HCT116 (cell line): ENCODE data around the gene RFC4. TPM values are rescaled to one million over a fixed set of nuclear protein-coding genes. Genes with fewer than 3 reads are reported as not detected.
"Not testable (repeated sequence)": the region's sequence is repeated elsewhere in the genome, so short reads cannot be mapped to it uniquely, and the experiment has no call there.

ENCODE experiments used
- ATAC-seq: fragments of 200-7000 bp; cut with Tn5 transposase; 2 replicates; pipeline ENCODE4 v1.9.1; 2020; ENCODE audit warnings: mild to moderate bottlenecking, moderate library complexity
- BruUV-seq: library from RNA; stranded (reverse); fragments of 400-500 nt; replicated peaks from 2 replicates; lab custom pipeline; 2021; lab: Mats Ljungman, UMichigan
- CTCF ChIA-PET: fragments of 300-600 bp; sonication (Branson Sonifier 250); formaldehyde crosslinking; loops from one replicate; lab custom pipeline; 2021; ENCODE audit warnings: antibody characterized with exemption; lab: Charles Lee
- POLR2A ChIA-PET: fragments of 300-600, 350-600 bp; sonication (Branson Sonifier 250); formaldehyde crosslinking; loops from one replicate; lab custom pipeline; 2021; ENCODE audit warnings: antibody characterized with exemption; lab: Charles Lee
- RAD21 ChIA-PET, 2 experiments: fragments of 300-600 bp; sonication (Branson Sonifier 250); formaldehyde crosslinking; loops; one replicate each; lab custom pipeline; 2023; ENCODE audit warnings: low total read pairs in 2 of 2; ENCODE audit not compliant: uncharacterized antibody in 2 of 2, unreplicated experiment in 2 of 2, low non-redundant PET in 1 of 2; lab: Charles Lee
- DNase-seq: peaks from one replicate; pipeline ENCODE4 v3.0.0-alpha.2; 2010; ENCODE audit warnings: low read depth, low spot score
- H2AFZ ChIP-seq: fragments of 200-600 bp; shearing (Covaris generic), sonication (generic); 2 replicates; pipeline ENCODE4 v1.6.1; 2017; ENCODE audit warnings: low read depth, mixed run types, mixed read lengths, antibody characterized with exemption, low read length; ENCODE audit not compliant: poor library complexity, severe bottlenecking
- H3K27ac ChIP-seq: 2 replicates; pipeline ENCODE4 v1.5.1; 2012; ENCODE audit warnings: low read depth, low read length
- H3K27me3 ChIP-seq: fragments of 200-600 bp; sonication (generic); 2 replicates; pipeline ENCODE4 v1.6.1; 2016; ENCODE audit warnings: mixed run types, low read length, mixed read lengths; ENCODE audit not compliant: insufficient read depth
- H3K36me3 ChIP-seq, 2 experiments: fragments of 200-500 bp in 1 of 2; fragments of 200-600 bp in 1 of 2; sonication (Bioruptor generic) in 1 of 2; sonication (generic) in 1 of 2; 2 replicates each; pipeline versions ENCODE4 v1.5.1 to v1.6.1; 2014 to 2016; ENCODE audit warnings: low read length in 2 of 2, inconsistent platforms in 1 of 2, mixed read lengths in 1 of 2, mixed run types in 1 of 2; ENCODE audit not compliant: insufficient read depth in 2 of 2, control insufficient read depth in 1 of 2
- H3K4me1 ChIP-seq, 2 experiments: fragments of 200-600 bp in 1 of 2; sonication (generic) in 1 of 2; 2 replicates each; pipeline versions ENCODE4 v1.5.1 to v1.6.1; 2012 to 2017; ENCODE audit warnings: low read length in 2 of 2, inconsistent platforms in 1 of 2, mild to moderate bottlenecking in 1 of 2, mixed read lengths in 1 of 2, mixed run types in 1 of 2, moderate library complexity in 1 of 2; ENCODE audit not compliant: insufficient read depth in 2 of 2, control insufficient read depth in 1 of 2
- H3K4me2 ChIP-seq: fragments of 200-600 bp; sonication (generic); 2 replicates; pipeline ENCODE4 v1.6.1; 2017; ENCODE audit warnings: mixed run types, low read length, mixed read lengths
- H3K4me3 ChIP-seq, 2 experiments: fragments of 200-600 bp in 1 of 2; sonication (generic) in 1 of 2; replicated peaks in 1 of 2; 2 replicates each; pipeline ENCODE4 v1.5.1; 2011 to 2016; ENCODE audit warnings: low read length in 2 of 2, control low read depth in 1 of 2, low read depth in 1 of 2, mild to moderate bottlenecking in 1 of 2, mixed read lengths in 1 of 2, mixed run types in 1 of 2
- H3K79me2 ChIP-seq: fragments of 200-600 bp; sonication (generic); 2 replicates; pipeline ENCODE4 v1.6.1; 2017; ENCODE audit warnings: mild to moderate bottlenecking, mixed run types, low read length, moderate library complexity, mixed read lengths; ENCODE audit not compliant: insufficient read depth
- H3K9ac ChIP-seq: fragments of 200-600 bp; sonication (generic); 2 replicates; pipeline ENCODE4 v1.6.1; 2016; ENCODE audit warnings: low read length, mixed read lengths
- H3K9me2 ChIP-seq: fragments of 200-600 bp; sonication (generic), shearing (Covaris generic); 2 replicates; pipeline ENCODE4 v1.6.1; 2017; ENCODE audit warnings: mixed run types, mild to moderate bottlenecking, moderate library complexity; ENCODE audit not compliant: insufficient read depth
- H3K9me3 ChIP-seq, 2 experiments: fragments of 200-500 bp in 1 of 2; fragments of 200-600 bp in 1 of 2; sonication (Bioruptor generic) in 1 of 2; sonication (generic) in 1 of 2; 2 replicates each; pipeline ENCODE4 v1.6.1; 2014 to 2017; ENCODE audit warnings: low read length in 2 of 2, mixed read lengths in 2 of 2, inconsistent platforms in 1 of 2, low read depth in 1 of 2, mild to moderate bottlenecking in 1 of 2, mixed run types in 1 of 2, moderate library complexity in 1 of 2; ENCODE audit not compliant: control insufficient read depth in 1 of 2, insufficient read depth in 1 of 2
- H4K20me1 ChIP-seq: fragments of 200-600 bp; sonication (generic), shearing (Covaris generic); 2 replicates; pipeline ENCODE4 v1.6.1; 2017; ENCODE audit warnings: mixed run types, mild to moderate bottlenecking, moderate library complexity; ENCODE audit not compliant: insufficient read depth
- CBX3 ChIP-seq: IDR thresholded peaks from 2 replicates; pipeline ENCODE4 v1.6.1; 2012; ENCODE audit warnings: low read depth
- CEBPB ChIP-seq: IDR thresholded peaks from 2 replicates; pipeline ENCODE4 v1.6.1; 2012; ENCODE audit warnings: low read depth
- EZH2 ChIP-seq: fragments of 200-600 bp; sonication (generic); IDR thresholded peaks from 2 replicates; pipeline ENCODE4 v1.6.1; 2017; ENCODE audit warnings: antibody characterized with exemption, mixed run types
- JUND ChIP-seq: IDR thresholded peaks from 2 replicates; pipeline ENCODE4 v1.6.1; 2012
- MAX ChIP-seq: IDR thresholded peaks from 2 replicates; pipeline ENCODE4 v1.6.1; 2012
- POLR2A ChIP-seq: IDR thresholded peaks from 2 replicates; pipeline ENCODE4 v1.7.0; 2011; ENCODE audit warnings: borderline replicate concordance; ENCODE audit not compliant: insufficient read depth, insufficient read length; ENCODE audit errors: extremely low read depth
- POLR2AphosphoS5 ChIP-seq: IDR thresholded peaks from 2 replicates; pipeline ENCODE4 v1.6.1; 2011; ENCODE audit warnings: mild to moderate bottlenecking, low read depth, low read length, moderate library complexity
- SP1 ChIP-seq: IDR thresholded peaks from 2 replicates; pipeline ENCODE4 v1.6.1; 2012; ENCODE audit warnings: low read depth
- SRF ChIP-seq: IDR thresholded peaks from 2 replicates; pipeline ENCODE4 v1.6.1; 2012; ENCODE audit warnings: low read depth
- ZBTB33 ChIP-seq: IDR thresholded peaks from 2 replicates; pipeline ENCODE4 v1.6.1; 2011; ENCODE audit warnings: mild to moderate bottlenecking, low read length, moderate library complexity; ENCODE audit not compliant: insufficient replicate concordance; ENCODE audit errors: extremely low read depth
- intact Hi-C: fragments of 100-400 bp; cut with micrococcal nuclease; formaldehyde crosslinking; loops from 2 replicates; pipeline ENCODE4 v1.10.0; 2022
- total RNA-seq: library from RNA; stranded (reverse); gene quantifications from one replicate; pipeline ENCODE4 v1.2.1, GENCODE V29; 2021; ENCODE audit not compliant: unreplicated experiment

RFC4 gene
- total RNA-seq, 1 experiment from 2014 or later = 86.2 TPM

GRCh38 chr3:186814100-186814499 lies 7.8 kb upstream of the RFC4 start:
- Histone ChIP-seq H3K9me2 (no peaks in the 10 kb centered on the region), H3K27ac (no peak overlapping the region), H3K9ac (no peak overlapping the region), H3K36me3 (no peaks in the 10 kb centered on the region), H3K4me3 (no peak overlapping the region), H3K79me2 (no peaks in the 10 kb centered on the region), H3K4me1 (peaks cover 9 to 15% of the 10 kb centered on the region in 2 experiments), H2AFZ (no peak overlapping the region), H3K4me2 (no peak overlapping the region), H3K27me3 (no peaks in the 10 kb centered on the region), H3K9me3 (no peaks in the 10 kb centered on the region), H4K20me1 (no peaks in the 10 kb centered on the region)
- ATAC-seq = no peak
- intact Hi-C loops = no loop called here
- CTCF ChIA-PET = no interaction called here
- DNase-seq = no peak
- no TSS peak for BruUV-seq
- TF ChIP-seq MAX (no peak), SRF (no peak), ZBTB33 (no peak), EZH2 (no peak), POLR2A (no peak), CBX3 (no peak), CEBPB (no peak), JUND (no peak), SP1 (no peak), POLR2AphosphoS5 (no peak)
- POLR2A ChIA-PET = no interaction called here
- RAD21 ChIA-PET = no interaction called here

GRCh38 chr3:186811313-186811712 lies 5.0 kb upstream of the RFC4 start:
- H3K4me1 ChIP-seq = peaks cover 14 to 26% of the 10 kb centered on the region in 2 experiments
- POLR2A ChIA-PET, H3K9ac ChIP-seq, H4K20me1 ChIP-seq, ATAC-seq, H3K27ac ChIP-seq, CTCF ChIA-PET, intact Hi-C loops, H3K9me3 ChIP-seq, H3K27me3 ChIP-seq, H3K9me2 ChIP-seq, DNase-seq, H2AFZ ChIP-seq, RAD21 ChIA-PET, H3K4me3 ChIP-seq, H3K36me3 ChIP-seq, H3K4me2 ChIP-seq, H3K79me2 ChIP-seq, BruUV-seq: not testable (repeated sequence)
